Endothelial cell of umbilical vein (primary cell): Measurements from ENCODE around the gene TLCD2. TPM values are rescaled to one million over a fixed set of nuclear protein-coding genes. Genes with fewer than 3 reads are reported as not detected.

Source experiments
- BruUV-seq: library from RNA; stranded (reverse); fragments of 400-500 nt; replicated peaks from 2 replicates; lab custom pipeline; 2021; lab: Mats Ljungman, UMichigan
- CTCF ChIA-PET: fragments of 300-600, 350-600 bp; sonication (Branson Sonifier 250); formaldehyde crosslinking; loops from one replicate; lab custom pipeline; 2021; ENCODE audit warnings: antibody characterized with exemption, inconsistent platforms; lab: Charles Lee
- POLR2A ChIA-PET: fragments of 300-600, 350-600 bp; sonication (Branson Sonifier 250); formaldehyde crosslinking; loops from one replicate; lab custom pipeline; 2021; ENCODE audit warnings: antibody characterized with exemption, inconsistent platforms; lab: Charles Lee
- DNase-seq: peaks from one replicate; pipeline ENCODE4 v3.0.0-alpha.2; 2011; ENCODE audit warnings: low read depth, low spot score
- FAIRE-seq: peaks from 2 replicates; lab custom pipeline; 2011; peaks lifted over from hg19 to GRCh38; lab: Jason Lieb, UNC
- H2AFZ ChIP-seq: 2 replicates; pipeline ENCODE4 v1.6.0; 2012; ENCODE audit warnings: low read depth, low read length, control low read depth, inconsistent platforms
- H3K27ac ChIP-seq: 2 replicates; pipeline ENCODE4 v1.5.1; 2011; ENCODE audit warnings: low read depth, mild to moderate bottlenecking, control low read depth, low read length, moderate library complexity; ENCODE audit not compliant: insufficient read depth
- H3K27me3 ChIP-seq, 2 experiments: 2 replicates each; pipeline versions ENCODE4 v1.6.0 to v1.6.1; 2011; ENCODE audit warnings: low read length in 2 of 2, mixed read lengths in 1 of 2; ENCODE audit not compliant: control insufficient read depth in 2 of 2, insufficient read depth in 2 of 2
- H3K36me3 ChIP-seq, 2 experiments: 2 replicates in 1 of 2; 3 replicates in 1 of 2; pipeline ENCODE4 v1.5.1; 2011; ENCODE audit warnings: low read length in 2 of 2, mild to moderate bottlenecking in 1 of 2, moderate library complexity in 1 of 2; ENCODE audit not compliant: control insufficient read depth in 2 of 2, insufficient read depth in 2 of 2; ENCODE audit errors: extremely low read depth in 1 of 2
- H3K4me1 ChIP-seq: 3 replicates; pipeline ENCODE4 v1.5.1; 2011; ENCODE audit warnings: mild to moderate bottlenecking, low read length; ENCODE audit not compliant: control insufficient read depth, insufficient read depth; ENCODE audit errors: extremely low read depth
- H3K4me2 ChIP-seq: 2 replicates; pipeline ENCODE4 v1.6.1; 2011; ENCODE audit warnings: low read length, control low read depth, mixed read lengths; ENCODE audit not compliant: insufficient read depth
- H3K4me3 ChIP-seq, 3 experiments: fragments of 200-600 bp in 1 of 3; sonication (generic), shearing (Covaris generic) in 1 of 3; replicated peaks in 1 of 3; 2 replicates each; pipeline ENCODE4 v1.5.1; 2011 to 2016; ENCODE audit warnings: control low read depth in 3 of 3, low read length in 3 of 3, mild to moderate bottlenecking in 2 of 3, inconsistent platforms in 1 of 3, low read depth in 1 of 3, moderate library complexity in 1 of 3; ENCODE audit not compliant: insufficient read depth in 1 of 3
- H3K79me2 ChIP-seq: 2 replicates; pipeline ENCODE4 v1.6.0; 2012; ENCODE audit warnings: low read length, inconsistent platforms; ENCODE audit not compliant: control insufficient read depth, insufficient read depth
- H3K9ac ChIP-seq: replicated peaks from 2 replicates; pipeline ENCODE3; 2011; ENCODE audit warnings: low read length, control low read depth; ENCODE audit not compliant: insufficient read depth; ENCODE audit errors: extremely low read depth
- H3K9me1 ChIP-seq: replicated peaks from 3 replicates; pipeline ENCODE4 v1.6.0; 2011; ENCODE audit warnings: mild to moderate bottlenecking, low read length; ENCODE audit not compliant: control insufficient read depth, insufficient read depth; ENCODE audit errors: extremely low read depth
- H3K9me3 ChIP-seq: replicated peaks from 2 replicates; pipeline ENCODE4 v1.5.1; 2012; ENCODE audit warnings: low read length, inconsistent platforms; ENCODE audit not compliant: control insufficient read depth, insufficient read depth
- H4K20me1 ChIP-seq: replicated peaks from 2 replicates; pipeline ENCODE3; 2011; ENCODE audit warnings: mild to moderate bottlenecking, low read length; ENCODE audit not compliant: control insufficient read depth, insufficient read depth; ENCODE audit errors: extremely low read depth
- EZH2 ChIP-seq: IDR thresholded peaks from 2 replicates; pipeline ENCODE4 v1.6.1; 2012; ENCODE audit warnings: borderline replicate concordance, low read depth, mild to moderate bottlenecking, moderate library complexity, low read length, inconsistent platforms; ENCODE audit not compliant: severe bottlenecking
- FOS ChIP-seq: IDR thresholded peaks from 2 replicates; pipeline ENCODE4 v1.6.1; 2011; ENCODE audit warnings: mild to moderate bottlenecking, low read length, moderate library complexity, borderline replicate concordance; ENCODE audit not compliant: insufficient read depth
- GATA2 ChIP-seq: IDR thresholded peaks from 2 replicates; pipeline ENCODE4 v1.7.0; 2011; ENCODE audit warnings: low read depth, mild to moderate bottlenecking, moderate library complexity, mixed read lengths, low read length; ENCODE audit not compliant: insufficient read length, insufficient read depth
- JUN ChIP-seq: IDR thresholded peaks from 2 replicates; pipeline ENCODE4 v1.6.1; 2011; ENCODE audit warnings: borderline replicate concordance, low read depth; ENCODE audit not compliant: insufficient read length, insufficient read depth
- MYC ChIP-seq: IDR thresholded peaks from one replicate; pipeline ENCODE4 v1.6.1; 2011; ENCODE audit warnings: mild to moderate bottlenecking, low read depth, low read length
- POLR2A ChIP-seq: IDR thresholded peaks from 2 replicates; pipeline ENCODE4 v1.6.1; 2012; ENCODE audit warnings: low read depth, mild to moderate bottlenecking, control low read depth, low read length
- POLR2AphosphoS5 ChIP-seq: IDR thresholded peaks from 2 replicates; pipeline ENCODE4 v1.6.1; 2012; ENCODE audit warnings: low read depth, mild to moderate bottlenecking, control low read depth, low read length, moderate library complexity; ENCODE audit not compliant: insufficient read depth
- dilution Hi-C: fragments of 300-500 bp; cut with MboI; formaldehyde crosslinking; loops from one replicate; pipeline ENCODE4 v1.15.0; 2019; ENCODE audit warnings: low sequenced_read_pairs; ENCODE audit not compliant: extremely low pct_ligation_motif_present
- intact Hi-C: fragments of 100-400 bp; cut with micrococcal nuclease; formaldehyde crosslinking; loops from one replicate; pipeline ENCODE4 v1.10.0; 2022
- polyA plus RNA-seq, 4 experiments: library from polyadenylated mRNA; depleted of rRNA in 3 of 4; stranded (reverse) in 3 of 4; unstranded in 1 of 4; fragments of >200 nt; gene quantifications; 2 replicates each; pipeline versions ENCODE4 v1.2.1 to v1.2.3, GENCODE V29; 2011 to 2012; ENCODE audit warnings: missing spikeins in 1 of 4
- total RNA-seq: library from RNA; stranded (reverse); gene quantifications from 2 replicates; pipeline ENCODE4 v1.2.3, GENCODE V29; 2021
- TF ChIP-seq, protein P1 (sequence below): IDR thresholded peaks from 2 replicates; pipeline ENCODE4 v1.6.1; 2011; ENCODE audit not compliant: insufficient read depth, insufficient read length
- TF ChIP-seq, protein P2 (sequence below), 2 donors: IDR thresholded peaks; 1 replicate in 1 of 2; 2 replicates in 1 of 2; pipeline ENCODE4 v1.5.1; 2011; ENCODE audit warnings: low read length in 2 of 2, mild to moderate bottlenecking in 2 of 2, moderate library complexity in 2 of 2, control low read depth in 1 of 2, inconsistent platforms in 1 of 2, low read depth in 1 of 2; ENCODE audit not compliant: insufficient read depth in 1 of 2; ENCODE audit errors: extremely low read depth in 1 of 2

The TLCD2 gene
- total and polyA plus RNA-seq, 2 donors (not counting 3 experiments of a cell fraction or from before 2014, with no cell fraction given), result 0.72 to 2.1 TPM

DNA sequence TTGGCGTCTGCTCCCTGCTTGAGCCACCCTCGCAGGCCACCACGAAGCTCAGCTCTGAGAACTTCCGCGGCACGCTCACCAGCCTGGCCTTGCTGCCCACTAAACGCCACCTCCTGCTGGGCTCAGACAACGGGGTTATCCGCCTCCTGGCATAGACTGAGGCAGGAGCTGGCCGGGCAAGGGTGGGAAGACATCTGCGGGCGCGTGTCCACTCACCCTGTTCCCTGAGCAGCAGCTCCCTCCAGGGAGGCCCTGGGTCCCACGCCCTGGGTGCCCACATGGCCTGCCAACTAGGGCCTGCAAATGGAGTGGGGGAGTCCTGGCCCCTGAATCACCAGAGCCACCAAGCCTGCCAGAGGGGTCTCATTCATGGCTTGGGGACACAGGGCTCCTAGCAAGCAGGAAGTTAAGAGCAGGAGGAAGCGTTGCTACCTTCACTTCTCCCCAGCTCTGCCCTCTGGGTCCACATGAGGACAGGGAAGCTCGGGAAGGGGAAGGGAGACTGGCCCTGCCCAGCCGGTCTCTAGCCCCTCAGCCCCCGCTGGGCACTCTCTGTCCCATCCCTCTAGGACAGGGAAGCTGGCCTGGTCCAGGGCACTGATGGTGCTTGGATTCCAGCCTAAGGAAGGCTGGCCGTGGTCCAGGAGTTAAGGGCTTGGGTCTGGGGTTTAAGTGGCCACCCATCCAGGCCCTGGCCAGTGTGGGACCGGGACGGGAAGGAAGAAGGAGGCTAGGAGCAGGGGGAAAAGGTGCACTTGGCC lies 27.5 kb upstream of the TLCD2 start:
- no peaks in the 10 kb centered on the region for H3K9me3 ChIP-seq
- no peak overlapping the region for H2AFZ ChIP-seq
- no peaks in the 10 kb centered on the region for H3K27me3 ChIP-seq
- H3K27ac ChIP-seq, result no peak overlapping the region
- no TSS peak for BruUV-seq
- H3K79me2 ChIP-seq, result no peaks in the 10 kb centered on the region
- no peak overlapping the region for H3K9ac ChIP-seq
- no peak overlapping the region for H3K4me2 ChIP-seq
- DNase-seq (no peak), FAIRE-seq (no peak)
- H3K9me1 ChIP-seq, result no peaks in the 10 kb centered on the region
- H3K4me3 ChIP-seq, result no peak overlapping the region
- no peaks in the 10 kb centered on the region for H4K20me1 ChIP-seq
- peaks cover 0 to 2% of the 10 kb centered on the region in 2 experiments for H3K36me3 ChIP-seq
- no peak for TF ChIP-seq JUN
- no peak for TF ChIP-seq EZH2
- TF ChIP-seq, protein P1, sequence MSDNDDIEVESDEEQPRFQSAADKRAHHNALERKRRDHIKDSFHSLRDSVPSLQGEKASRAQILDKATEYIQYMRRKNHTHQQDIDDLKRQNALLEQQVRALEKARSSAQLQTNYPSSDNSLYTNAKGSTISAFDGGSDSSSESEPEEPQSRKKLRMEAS, result no peak
- TF ChIP-seq POLR2A, result no peak
- TF ChIP-seq FOS, result no peak
- TF ChIP-seq GATA2, result no peak
- no peak for TF ChIP-seq POLR2AphosphoS5
- TF ChIP-seq MYC, result no peak
- TF ChIP-seq, protein P2, sequence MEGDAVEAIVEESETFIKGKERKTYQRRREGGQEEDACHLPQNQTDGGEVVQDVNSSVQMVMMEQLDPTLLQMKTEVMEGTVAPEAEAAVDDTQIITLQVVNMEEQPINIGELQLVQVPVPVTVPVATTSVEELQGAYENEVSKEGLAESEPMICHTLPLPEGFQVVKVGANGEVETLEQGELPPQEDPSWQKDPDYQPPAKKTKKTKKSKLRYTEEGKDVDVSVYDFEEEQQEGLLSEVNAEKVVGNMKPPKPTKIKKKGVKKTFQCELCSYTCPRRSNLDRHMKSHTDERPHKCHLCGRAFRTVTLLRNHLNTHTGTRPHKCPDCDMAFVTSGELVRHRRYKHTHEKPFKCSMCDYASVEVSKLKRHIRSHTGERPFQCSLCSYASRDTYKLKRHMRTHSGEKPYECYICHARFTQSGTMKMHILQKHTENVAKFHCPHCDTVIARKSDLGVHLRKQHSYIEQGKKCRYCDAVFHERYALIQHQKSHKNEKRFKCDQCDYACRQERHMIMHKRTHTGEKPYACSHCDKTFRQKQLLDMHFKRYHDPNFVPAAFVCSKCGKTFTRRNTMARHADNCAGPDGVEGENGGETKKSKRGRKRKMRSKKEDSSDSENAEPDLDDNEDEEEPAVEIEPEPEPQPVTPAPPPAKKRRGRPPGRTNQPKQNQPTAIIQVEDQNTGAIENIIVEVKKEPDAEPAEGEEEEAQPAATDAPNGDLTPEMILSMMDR (IDR thresholded peaks at IDR 0.05; ENCODE audit: extremely low read depth in 1 of 2, insufficient read depth in 1 of 2, low read depth in 1 of 2, low read length in 2 of 2), result no peak
- intact Hi-C loops (no loop called here), dilution Hi-C loops (no loop called here)
- ChIA-PET CTCF (interaction anchor here (1.1 kb wide), 1 partner anchor 46 kb away, joined by 4 read pairs; no protein-coding TSS in a partner anchor), POLR2A (no interaction called here)
- no peaks in the 10 kb centered on the region for H3K4me1 ChIP-seq
